GM20000 (cell line): ENCODE measurements around the gene PALLD.

ENCODE experiments used
- DNase-seq: peaks from one replicate; pipeline ENCODE4 v3.0.0; 2012; ENCODE audit warnings: low spot score
- TF ChIP-seq, protein P1 (sequence below): IDR thresholded peaks from 2 replicates; pipeline ENCODE4 v1.5.1; 2012; ENCODE audit warnings: mild to moderate bottlenecking, control low read depth; ENCODE audit errors: extremely low read depth, missing control alignments

Gene PALLD

DNA sequence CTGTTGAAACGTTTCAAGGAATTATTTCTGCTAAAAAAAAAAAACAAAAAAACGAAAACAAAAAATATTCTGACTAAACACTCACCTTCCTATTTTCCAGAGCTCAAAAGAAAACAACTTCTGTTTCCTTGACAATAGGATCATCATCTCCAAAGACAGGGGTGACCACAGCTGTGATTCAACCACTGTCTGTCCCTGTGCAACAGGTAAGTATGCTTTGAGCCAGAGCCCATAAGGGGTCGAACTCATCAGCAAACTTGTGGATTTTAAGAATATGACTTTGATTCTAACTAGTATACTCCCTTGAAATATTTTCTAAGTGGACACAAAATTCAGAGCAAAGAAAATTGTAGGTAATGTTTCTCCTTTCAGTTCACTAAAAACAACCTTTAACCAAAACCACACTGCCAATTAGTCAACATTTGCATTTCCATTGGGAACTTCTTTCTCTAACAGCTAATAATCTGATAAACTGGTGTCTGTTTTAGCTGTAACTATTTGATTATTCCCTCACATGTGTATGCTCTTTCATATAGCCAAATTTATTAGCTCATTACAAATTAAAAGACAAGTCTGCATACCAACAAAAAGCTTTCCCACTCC, 186.1 kb downstream of the PALLD start:
- TF ChIP-seq, protein P1, sequence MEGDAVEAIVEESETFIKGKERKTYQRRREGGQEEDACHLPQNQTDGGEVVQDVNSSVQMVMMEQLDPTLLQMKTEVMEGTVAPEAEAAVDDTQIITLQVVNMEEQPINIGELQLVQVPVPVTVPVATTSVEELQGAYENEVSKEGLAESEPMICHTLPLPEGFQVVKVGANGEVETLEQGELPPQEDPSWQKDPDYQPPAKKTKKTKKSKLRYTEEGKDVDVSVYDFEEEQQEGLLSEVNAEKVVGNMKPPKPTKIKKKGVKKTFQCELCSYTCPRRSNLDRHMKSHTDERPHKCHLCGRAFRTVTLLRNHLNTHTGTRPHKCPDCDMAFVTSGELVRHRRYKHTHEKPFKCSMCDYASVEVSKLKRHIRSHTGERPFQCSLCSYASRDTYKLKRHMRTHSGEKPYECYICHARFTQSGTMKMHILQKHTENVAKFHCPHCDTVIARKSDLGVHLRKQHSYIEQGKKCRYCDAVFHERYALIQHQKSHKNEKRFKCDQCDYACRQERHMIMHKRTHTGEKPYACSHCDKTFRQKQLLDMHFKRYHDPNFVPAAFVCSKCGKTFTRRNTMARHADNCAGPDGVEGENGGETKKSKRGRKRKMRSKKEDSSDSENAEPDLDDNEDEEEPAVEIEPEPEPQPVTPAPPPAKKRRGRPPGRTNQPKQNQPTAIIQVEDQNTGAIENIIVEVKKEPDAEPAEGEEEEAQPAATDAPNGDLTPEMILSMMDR, result no peak
- DNase-seq, result no peak

DNA sequence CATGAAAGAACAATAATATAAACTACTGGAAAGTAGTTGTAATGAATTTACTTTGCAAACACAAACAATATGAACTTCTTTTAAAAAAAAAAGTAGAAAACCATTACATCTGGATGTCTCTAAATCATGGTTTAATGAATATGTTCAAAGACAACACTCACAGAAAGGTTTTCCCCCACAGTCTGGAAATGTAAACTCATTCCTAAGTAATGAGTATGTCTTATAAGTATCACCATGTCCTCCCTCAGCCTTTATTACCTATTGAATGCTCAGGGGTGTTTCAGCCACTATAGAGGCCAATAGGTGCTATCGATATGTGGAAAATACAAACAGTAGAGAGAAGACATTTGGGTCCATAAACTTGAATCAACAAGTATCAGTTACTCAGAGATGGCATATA, 186.7 kb downstream of the PALLD start:
- TF ChIP-seq, protein P1, result no peak
- no peak for DNase-seq

DNA sequence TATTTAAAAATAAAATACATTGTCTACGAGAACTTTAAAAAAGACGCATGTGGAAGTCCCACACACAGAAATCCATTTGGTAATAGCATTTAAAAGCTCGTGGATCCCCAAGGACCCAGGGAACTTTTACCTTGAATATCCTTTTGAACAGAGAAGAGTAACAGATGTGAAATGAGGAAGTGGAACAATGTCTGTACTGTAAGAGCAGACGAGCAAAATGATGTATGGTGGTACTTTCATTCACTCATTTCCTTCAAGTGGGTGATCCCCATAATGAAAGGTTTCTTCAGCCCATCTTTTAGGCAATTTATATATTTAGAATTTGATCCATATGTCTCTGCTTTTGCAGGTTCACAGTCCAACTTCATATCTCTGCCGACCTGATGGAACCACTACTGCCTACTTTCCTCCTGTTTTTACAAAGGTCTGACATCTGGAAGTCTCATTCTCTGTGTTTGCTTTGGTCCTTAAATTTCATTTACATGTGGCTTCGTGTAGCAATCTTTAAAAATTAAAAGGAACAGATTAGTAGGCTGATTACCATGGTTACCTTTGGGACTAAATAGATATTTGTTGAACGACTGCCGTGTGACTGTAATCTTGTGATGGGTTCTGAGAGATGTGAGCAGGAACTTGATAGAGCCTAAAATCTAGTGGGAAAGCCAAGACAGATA, 188.4 kb downstream of the PALLD start:
- TF ChIP-seq, protein P1, result no peak
- peak; percentile 29 for DNase-seq

DNA sequence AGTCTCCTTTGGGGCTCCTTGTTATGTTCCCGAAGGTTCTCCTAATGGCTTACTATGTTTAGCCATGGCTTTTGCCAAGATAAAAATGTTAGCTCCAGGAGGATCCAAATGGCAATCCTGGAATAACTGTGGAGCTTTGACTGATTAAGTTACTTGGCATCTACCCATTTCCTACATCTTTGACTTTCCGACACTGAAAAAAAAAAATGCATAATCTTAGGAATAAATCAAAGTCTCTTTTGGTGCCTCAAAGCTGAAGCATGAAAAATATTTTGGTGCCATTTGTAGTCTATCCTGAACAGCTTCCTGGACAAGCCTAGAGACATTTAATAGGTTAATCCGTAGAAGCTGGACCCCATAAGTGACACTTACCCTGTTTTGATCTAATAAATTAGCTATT, 191.7 kb downstream of the PALLD start:
- DNase-seq, result no peak
- TF ChIP-seq, protein P1, result no peak

DNA sequence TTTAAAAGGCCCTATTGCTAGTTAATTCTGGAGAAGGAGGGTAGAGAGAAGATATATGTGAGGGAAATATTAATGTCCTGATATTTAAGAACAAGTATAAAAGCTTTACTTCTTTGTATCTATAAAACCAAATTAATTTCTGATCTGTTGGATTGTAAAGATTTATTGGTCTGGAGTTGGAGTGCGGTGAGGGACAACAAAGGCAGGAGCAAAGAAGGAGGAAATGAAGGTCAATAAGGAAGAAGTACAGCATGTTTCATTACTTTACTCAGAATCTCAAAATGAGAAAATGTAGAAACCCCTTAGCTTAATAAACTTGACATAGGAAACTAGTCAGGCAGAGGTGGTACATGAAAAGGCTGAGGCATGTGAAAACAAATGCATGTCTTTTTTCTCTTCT, 192.9 kb downstream of the PALLD start:
- TF ChIP-seq, protein P1, result no peak
- DNase-seq, result no peak

DNA sequence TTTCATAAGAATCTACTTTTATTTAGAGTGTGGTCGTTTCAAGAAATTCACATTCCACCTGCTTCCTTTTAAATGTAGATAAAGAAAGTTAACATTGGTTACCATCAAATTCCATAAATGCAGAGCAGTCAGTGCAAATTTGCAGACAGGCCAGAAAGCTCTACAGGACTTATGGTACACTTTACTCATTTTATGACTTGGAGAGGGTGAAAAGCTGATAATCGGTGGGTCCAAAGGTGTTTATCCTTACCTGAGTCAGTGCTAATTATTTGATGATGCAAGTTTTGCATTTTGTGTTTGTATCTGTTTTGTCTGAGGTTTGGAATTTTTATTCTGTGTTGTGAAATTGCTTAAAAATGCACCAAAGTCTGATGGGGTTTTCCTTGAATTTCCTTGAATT, 193.3 kb downstream of the PALLD start:
- no peak for DNase-seq
- TF ChIP-seq, protein P1, result no peak

DNA sequence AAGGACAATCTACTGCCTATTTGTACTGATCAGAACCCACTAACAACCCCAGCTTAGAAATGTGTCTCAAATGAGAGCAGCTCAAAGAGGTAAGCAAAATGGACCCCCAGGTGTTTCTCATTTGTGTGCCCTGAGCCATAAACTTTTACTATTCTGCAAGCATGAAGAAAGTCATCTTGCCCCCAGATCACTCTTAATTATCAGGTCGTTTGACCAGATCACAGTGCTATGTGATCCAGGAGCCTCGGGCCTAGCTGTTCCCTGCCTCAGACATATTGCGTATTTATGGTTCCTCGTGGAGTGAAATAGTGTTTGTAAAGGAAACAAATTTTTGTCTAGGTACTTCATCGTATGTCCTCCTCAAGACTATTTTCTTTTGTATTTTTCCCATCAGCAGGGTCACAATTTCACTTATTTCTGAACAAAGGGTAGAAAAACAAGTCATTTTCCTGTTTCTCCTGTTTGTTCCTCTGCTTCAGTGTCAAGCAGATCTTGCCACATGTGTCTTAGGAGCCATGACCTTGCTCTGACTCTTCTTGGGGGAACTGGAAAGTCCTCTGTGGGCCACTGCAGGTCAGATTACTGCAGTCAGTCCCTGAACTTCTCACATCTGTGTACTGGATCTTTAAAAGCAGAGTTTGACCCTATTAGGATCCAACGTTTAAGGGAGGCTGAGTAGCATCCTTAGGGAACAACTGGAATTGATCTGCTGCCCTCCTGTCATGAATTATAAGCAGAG, 194.9 kb downstream of the PALLD start:
- DNase-seq, result no peak

More for the DNA sequence above, 194.9 kb downstream of the PALLD start:
- TF ChIP-seq, protein P1, result no peak
